H54 (cell line): ENCODE data around the gene THPO.

Experiments used
- DNase-seq: peaks from one replicate; pipeline ENCODE4 v3.0.0; 2011; ENCODE audit warnings: low spot score, mixed read lengths; ENCODE audit not compliant: insufficient read length
- FAIRE-seq: peaks from 3 replicates; lab custom pipeline; 2011; peaks lifted over from hg19 to GRCh38; lab: Jason Lieb, UNC
- POLR2A ChIP-seq: IDR thresholded peaks from 2 replicates; pipeline ENCODE4 v1.6.1; 2011; ENCODE audit warnings: low read depth, mild to moderate bottlenecking, low read length

The THPO gene

DNA sequence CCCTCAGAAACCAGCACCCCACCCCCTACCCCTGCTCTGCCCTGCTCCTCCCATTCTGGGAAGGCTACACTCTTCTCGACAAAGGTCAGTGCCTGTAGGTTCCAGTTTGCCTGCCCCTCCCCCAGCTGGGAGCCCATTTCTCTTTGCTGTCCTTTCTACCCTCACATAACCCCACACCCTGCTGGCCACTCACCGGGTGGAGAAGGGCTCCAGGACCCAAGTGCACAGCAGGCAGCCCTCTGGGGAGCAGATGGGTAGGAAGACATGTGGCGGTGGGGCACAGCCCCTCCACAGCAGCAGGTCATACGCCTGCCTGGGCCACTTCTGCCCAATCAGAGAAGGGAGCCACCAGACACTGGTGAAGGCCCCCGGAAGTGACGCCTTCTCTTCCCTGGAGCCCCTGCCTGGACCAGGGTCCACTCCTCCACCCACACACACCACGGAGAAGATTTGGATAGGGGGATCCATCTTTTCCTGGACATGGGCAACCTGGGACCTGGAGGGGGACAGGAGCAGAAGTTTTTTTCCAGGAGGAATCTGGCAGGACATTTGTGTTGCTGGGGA, at the start of gene THPO:
TSS of gene THPO (minus strand) at position 326 of the 564 bp plus-strand sequence. CDS start 1,948 bp downstream, outside the sequence.
- no peak for DNase-seq
- no peak for FAIRE-seq
- no peak for TF ChIP-seq POLR2A

- FAIRE-seq, result no peak
Measured at GRCh38 chr3:184426691-184427141, 48.7 kb upstream of the THPO start.

GRCh38 chr3:184423561-184423960, 45.6 kb upstream of the THPO start:
- TF ChIP-seq POLR2A, result no peak
- no peak for FAIRE-seq
- no peak for DNase-seq

More at GRCh38 chr3:184426691-184427141, 48.7 kb upstream of the THPO start:
- no peak for DNase-seq
- TF ChIP-seq POLR2A, result no peak

DNA sequence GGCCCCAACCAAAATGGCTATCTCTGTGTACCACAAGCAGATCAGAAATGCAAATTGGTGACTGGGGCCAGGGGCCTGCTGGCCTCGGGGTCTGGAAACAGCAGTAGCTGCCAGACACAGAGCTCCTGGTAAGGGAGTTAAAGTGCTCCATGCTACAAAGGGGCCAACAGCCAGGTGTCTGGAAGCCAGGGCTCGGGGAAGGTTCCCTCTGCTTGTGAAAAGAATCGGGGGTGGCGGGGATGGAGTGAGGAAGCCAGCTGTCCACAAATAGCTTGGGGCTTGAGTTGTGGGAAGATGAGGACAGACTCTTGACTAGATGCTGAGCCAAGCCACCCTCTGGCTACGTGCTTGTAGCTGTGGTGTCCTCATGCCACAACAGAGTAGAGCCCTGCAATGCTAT, 41.2 kb upstream of the THPO start:
- TF ChIP-seq POLR2A, result no peak
- DNase-seq (no peak), FAIRE-seq (no peak)

DNA sequence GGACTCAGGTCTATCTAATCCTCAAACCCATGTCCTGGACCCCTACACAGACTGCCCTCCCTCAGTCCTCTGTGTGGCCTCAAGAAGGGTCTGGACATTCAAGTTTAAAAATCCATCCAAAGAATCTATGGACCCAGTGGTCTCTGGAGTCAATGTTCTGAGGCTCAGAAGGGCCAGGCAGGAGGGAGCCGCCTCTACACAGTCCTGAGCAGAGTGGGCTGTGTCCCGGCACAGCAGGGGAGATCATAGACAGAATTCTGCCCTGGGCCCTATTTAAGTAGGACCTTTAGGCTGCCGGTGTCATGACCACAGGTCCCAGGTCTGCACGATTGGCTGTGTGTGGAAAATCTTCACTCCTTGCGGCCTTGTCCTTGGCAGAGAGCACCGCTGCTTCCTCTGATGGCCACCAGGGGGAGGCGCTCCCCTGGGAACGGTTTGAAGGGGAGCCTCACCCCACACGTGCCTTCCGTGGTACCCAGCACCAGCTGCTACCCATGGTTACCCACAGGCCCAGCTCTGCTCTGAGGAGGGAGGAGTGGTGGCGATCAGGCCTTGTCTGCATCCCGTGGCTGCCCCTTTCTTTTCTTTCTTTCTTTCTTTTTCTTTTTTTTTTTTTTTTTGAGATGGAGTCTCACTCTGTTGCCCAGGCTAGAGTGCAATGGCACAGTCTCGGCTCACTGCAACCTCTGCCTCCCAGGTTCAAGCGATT, 39.8 kb upstream of the THPO start:
- FAIRE-seq (peak; percentile 74), DNase-seq (peak; percentile 91)

DNA sequence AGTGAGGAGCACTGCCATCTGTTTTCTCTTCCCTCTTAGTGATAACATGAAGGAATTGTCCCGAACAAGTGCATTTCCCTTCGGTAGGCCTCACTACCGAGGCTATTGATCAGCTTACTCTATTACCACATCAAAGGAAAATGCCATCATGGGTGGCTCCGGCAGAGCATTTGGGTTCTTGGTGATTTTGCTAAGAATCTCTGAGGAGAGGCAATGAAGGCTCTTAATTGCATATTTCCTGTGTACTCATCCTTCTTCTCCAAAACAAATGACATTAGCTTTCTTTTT, 37.1 kb upstream of the THPO start:
- no peak for TF ChIP-seq POLR2A
- FAIRE-seq, result no peak
- no peak for DNase-seq

More for the DNA sequence above, 39.8 kb upstream of the THPO start:
- no peak for TF ChIP-seq POLR2A

DNA sequence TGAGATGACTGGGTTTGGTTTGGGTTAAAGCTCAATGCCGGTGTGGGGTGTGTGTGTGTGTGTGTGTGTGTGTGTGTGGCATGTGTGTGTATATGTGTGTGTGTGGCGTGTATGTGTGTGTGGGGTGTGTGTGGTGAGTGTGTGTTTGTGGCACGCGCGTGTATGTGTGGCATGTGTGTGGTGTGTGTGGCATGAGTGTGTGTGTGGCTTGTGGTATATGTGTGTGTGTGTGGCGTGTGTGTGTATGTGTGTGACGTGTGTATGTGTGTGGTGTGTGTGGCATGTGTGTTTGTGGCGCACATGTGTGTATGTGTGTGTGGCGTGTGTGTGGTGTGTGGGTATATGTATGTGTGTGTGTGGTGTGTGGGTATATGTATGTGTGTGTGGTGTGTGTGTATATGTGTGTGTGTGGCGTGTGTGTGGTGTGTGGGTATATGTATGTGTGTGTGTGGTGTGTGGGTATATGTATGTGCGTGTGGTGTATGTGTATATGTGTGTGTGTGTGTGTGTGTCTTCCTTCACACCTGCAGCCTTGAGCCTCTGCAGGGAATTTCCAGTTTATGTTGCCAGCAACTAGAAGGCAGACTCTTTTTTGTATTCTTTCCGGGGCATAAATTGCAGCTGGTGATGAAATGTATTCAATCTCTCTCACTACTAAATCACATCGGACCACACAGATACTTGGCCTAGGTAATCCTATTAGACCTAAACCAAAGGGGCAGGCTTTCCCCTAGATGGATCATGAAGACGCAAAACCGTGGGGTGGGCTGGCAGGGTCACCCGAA, 36.6 kb upstream of the THPO start:
- DNase-seq (no peak), FAIRE-seq (no peak)
- no peak for TF ChIP-seq POLR2A

DNA sequence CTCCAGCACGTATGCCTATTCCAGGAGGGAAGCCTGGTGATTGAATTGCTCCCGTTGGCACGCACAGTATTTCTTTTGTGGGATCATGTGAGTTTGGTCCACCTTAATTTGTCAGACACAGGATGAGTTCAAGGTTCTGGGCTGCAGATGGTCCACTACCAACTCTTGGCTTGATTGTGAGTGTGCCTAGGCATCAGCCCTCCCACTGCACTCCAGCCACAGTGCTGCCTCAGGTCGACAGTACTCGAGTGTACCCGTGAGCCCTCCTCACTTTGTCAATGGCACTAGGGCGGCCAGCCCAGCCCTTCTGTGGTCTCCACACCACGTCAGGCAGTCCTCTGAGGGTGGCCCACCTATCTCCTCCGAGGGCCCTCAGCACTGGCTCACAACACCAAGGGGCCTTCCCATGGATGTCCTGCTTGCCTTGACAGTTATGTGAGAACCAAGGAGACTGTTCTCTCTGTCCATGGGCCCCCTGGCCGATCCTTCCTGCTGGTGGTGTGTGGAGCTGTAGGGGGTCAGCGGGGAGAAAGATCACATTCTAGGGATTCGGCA, 32.0 kb upstream of the THPO start:
- DNase-seq (no peak), FAIRE-seq (no peak)
- no peak for TF ChIP-seq POLR2A

GRCh38 chr3:184409331-184409926, 31.4 kb upstream of the THPO start:
- FAIRE-seq, result no peak
- no peak for DNase-seq
- TF ChIP-seq POLR2A, result no peak

GRCh38 chr3:184405075-184406030, 27.3 kb upstream of the THPO start:
- DNase-seq (no peak), FAIRE-seq (no peak)
- TF ChIP-seq POLR2A, result no peak

DNA sequence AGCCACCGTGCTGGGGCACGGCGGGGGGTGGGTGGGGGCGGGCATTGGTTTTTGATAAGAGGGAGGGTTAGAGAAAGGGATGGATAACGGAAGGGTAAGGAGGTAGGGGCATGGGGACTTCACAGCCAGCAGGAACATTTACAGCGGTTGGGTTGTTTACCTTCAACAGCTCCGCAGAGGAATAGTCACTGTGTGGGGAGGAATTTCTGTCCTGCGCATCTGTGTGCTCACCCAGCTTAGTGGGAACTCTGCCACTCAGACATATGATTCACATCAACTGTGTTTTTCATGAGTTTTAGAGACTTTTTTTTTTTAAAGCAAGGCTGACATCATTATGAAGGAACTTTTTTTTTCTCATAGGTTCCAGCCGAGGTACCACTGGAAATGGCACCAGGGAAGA, 21.4 kb upstream of the THPO start:
- no peak for TF ChIP-seq POLR2A
- DNase-seq, result peak; percentile 92
- FAIRE-seq, result peak; percentile 95

- TF ChIP-seq POLR2A, result no peak
- FAIRE-seq (no peak), DNase-seq (no peak)
Measured at GRCh38 chr3:184395320-184395660, 17.3 kb upstream of the THPO start.

- no peak for TF ChIP-seq POLR2A
- DNase-seq (no peak), FAIRE-seq (no peak)
Measured at GRCh38 chr3:184391266-184391665, 13.3 kb upstream of the THPO start.
